ENCODE results near the gene AKAP14. TPM values are rescaled to one million over a fixed set of nuclear protein-coding genes. Genes with fewer than 3 reads are reported as not detected.
"Not testable (repeated sequence)": the region's sequence is repeated elsewhere in the genome, so short reads cannot be mapped to it uniquely, and the experiment has no call there.

AKAP14 gene
- total and polyA plus RNA-seq, 4 donors: 7.2 to 10.4 (median 7.7) TPM

DNA sequence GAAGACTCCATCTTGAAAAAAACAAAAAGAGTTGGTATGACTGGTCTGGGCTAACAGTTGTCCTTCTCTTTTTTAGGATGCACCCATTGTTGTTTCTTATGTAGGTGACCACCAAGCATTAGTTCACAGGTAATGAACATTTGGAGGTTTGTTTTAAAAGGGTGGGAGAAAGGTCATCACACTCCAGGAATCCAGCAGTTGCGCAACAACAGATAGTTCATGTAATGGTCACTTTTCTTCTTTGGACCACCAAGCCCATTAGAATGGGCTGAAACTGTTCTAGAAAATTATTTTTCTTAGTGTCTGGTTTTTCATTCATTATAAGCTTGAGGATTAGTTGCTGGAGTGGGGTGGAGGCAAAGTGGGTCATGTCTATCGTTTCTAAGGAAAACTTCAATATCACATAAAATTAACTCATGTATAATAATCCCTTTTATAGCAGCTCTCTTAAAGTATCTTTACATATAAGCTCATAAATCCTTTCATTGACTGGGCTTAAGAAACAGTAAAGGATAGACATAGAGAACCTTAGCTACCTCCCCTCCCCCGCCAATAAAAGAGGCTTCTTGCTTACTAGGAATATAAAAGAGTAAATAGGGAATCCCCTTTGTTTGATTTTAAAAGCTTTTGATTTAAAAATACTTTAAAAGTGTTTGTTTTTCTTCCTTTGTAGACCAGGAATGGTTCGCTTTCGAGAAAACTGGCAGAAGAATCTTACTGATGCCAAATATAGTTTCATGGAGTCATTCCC, 24.3 kb downstream of the AKAP14 start:
- H3K4me3 ChIP-seq: no peak overlapping the region
- no peak for DNase-seq
- TF ChIP-seq, protein P1, sequence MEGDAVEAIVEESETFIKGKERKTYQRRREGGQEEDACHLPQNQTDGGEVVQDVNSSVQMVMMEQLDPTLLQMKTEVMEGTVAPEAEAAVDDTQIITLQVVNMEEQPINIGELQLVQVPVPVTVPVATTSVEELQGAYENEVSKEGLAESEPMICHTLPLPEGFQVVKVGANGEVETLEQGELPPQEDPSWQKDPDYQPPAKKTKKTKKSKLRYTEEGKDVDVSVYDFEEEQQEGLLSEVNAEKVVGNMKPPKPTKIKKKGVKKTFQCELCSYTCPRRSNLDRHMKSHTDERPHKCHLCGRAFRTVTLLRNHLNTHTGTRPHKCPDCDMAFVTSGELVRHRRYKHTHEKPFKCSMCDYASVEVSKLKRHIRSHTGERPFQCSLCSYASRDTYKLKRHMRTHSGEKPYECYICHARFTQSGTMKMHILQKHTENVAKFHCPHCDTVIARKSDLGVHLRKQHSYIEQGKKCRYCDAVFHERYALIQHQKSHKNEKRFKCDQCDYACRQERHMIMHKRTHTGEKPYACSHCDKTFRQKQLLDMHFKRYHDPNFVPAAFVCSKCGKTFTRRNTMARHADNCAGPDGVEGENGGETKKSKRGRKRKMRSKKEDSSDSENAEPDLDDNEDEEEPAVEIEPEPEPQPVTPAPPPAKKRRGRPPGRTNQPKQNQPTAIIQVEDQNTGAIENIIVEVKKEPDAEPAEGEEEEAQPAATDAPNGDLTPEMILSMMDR (IDR thresholded peaks at IDR 0.05; ENCODE audit: control extremely low read depth, extremely low read depth): no peak
- H3K4me1 ChIP-seq (ENCODE audit: control insufficient read depth in 5 of 5, insufficient read depth in 5 of 5, low read length in 5 of 5): no peaks in the 10 kb centered on the region
- H3K9me3 ChIP-seq (ENCODE audit: control insufficient read depth in 4 of 4, insufficient read depth in 3 of 4, low read length in 3 of 4): no peaks in the 10 kb centered on the region
- no peaks in the 10 kb centered on the region for H3K27me3 ChIP-seq (ENCODE audit: control insufficient read depth in 3 of 3, insufficient read depth in 3 of 3, low read length in 2 of 3)
- H3K9ac ChIP-seq (ENCODE audit: insufficient read depth in 1 of 2, low read length in 2 of 2): no peak overlapping the region
- WGBS, 2 donors: 85 to 98% methylated on average over 5 of the region's 5 CpGs
- H3K36me3 ChIP-seq (ENCODE audit: control insufficient read depth in 4 of 4, insufficient read depth in 4 of 4, low read length in 4 of 4): no peaks in the 10 kb centered on the region
- no peak for ATAC-seq (ENCODE audit: insufficient read depth, low FRiP score)
- H3K27ac ChIP-seq (ENCODE audit: low read depth in 1 of 2, low read length in 1 of 2): no peak overlapping the region

DNA sequence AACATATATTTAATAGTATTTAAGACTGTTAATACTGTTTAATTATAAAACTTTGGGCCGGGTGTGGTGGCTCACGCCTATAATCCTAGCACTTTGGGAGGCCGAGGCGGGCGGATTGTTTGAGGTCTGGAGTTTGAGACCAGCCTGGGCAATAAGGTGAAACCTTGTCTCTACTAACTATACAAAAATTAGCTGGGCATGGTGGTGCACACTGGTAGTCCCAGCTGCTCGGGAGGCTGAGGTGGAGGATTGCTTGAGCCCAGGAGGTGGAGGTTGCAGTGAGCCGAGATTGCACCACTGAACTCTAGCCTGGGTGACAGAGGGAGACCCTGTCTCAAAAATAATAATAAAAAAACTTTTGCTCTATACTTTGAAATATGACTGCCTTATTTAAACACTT, 26.7 kb downstream of the AKAP14 start:
- 95 to 96% methylated on average over 5 to 7 of the region's 7 CpGs for WGBS, 2 donors

DNA sequence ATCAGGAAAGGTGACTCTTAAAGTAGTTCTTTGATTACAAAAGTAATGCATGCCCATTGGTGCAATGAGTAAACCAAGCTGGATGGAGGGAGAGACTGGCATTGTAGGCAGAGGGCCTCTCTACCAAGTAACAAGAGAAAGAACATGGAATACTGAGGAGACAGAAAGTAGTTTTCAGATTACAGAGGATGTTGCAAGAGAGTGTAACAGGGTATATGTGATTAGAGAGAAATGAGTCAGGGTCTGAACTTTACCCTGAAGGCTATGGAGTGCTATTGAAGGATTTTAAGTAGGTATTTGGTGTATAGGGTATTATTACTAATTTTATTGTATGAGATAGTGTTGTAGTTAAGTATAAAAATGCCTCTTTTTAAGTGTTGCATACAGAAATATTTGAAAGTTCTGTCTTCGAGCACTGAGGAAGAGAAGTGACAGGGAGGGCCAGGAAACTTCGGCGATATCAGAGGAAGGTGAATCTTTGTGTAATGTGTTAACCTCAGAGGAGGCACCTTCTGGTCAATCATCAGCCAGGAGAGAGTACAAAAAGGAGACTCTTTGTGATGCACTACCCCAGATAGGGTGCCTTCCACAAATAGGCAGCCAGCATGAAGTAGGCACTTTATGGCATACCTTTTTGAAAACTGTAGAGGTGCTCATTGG, 39.7 kb downstream of the AKAP14 start:
- H3K9me3 ChIP-seq (ENCODE audit: control insufficient read depth in 4 of 4, insufficient read depth in 3 of 4, low read length in 3 of 4): no peaks in the 10 kb centered on the region
- WGBS, 2 donors: 91 to 98% methylated on average over 3 of the region's 3 CpGs

More for the DNA sequence above, 26.7 kb downstream of the AKAP14 start:
- not testable (repeated sequence) for H3K27me3 ChIP-seq (ENCODE audit: control insufficient read depth in 3 of 3, insufficient read depth in 3 of 3, low read length in 2 of 3); H3K4me1 ChIP-seq (ENCODE audit: control insufficient read depth in 5 of 5, insufficient read depth in 5 of 5, low read length in 5 of 5); H3K9ac ChIP-seq (ENCODE audit: insufficient read depth in 1 of 2, low read length in 2 of 2); H3K36me3 ChIP-seq (ENCODE audit: control insufficient read depth in 4 of 4, insufficient read depth in 4 of 4, low read length in 4 of 4); H3K4me3 ChIP-seq; ATAC-seq (ENCODE audit: insufficient read depth, low FRiP score); DNase-seq; H3K9me3 ChIP-seq (ENCODE audit: control insufficient read depth in 4 of 4, insufficient read depth in 3 of 4, low read length in 3 of 4); H3K27ac ChIP-seq (ENCODE audit: low read depth in 1 of 2, low read length in 1 of 2)

DNA sequence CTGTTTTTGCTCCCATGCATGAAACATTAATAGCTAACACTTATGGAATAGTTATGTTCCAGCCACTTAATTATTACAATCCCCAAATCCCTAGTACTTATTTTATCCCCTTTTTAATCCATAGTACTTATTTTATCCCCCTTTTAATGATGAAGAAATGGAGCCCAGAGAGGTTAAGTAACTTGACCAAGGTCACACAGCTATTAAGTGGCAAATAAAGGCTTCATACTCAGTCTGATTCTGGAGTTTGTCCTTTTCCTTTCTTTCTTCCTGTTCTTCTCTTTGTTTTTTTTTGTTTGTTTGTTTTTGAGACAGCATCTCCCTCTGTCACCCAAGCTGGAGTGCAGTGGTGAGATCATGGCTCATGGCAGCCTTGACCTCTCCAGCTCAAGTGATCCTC, 45.6 kb downstream of the AKAP14 start:
- Histone ChIP-seq H3K36me3 (ENCODE audit: control insufficient read depth in 4 of 4, insufficient read depth in 4 of 4, low read length in 4 of 4) (no peaks in the 10 kb centered on the region), H3K9me3 (ENCODE audit: control insufficient read depth in 4 of 4, insufficient read depth in 3 of 4, low read length in 3 of 4) (no peaks in the 10 kb centered on the region), H3K27me3 (ENCODE audit: control insufficient read depth in 3 of 3, insufficient read depth in 3 of 3, low read length in 2 of 3) (no peaks in the 10 kb centered on the region), H3K4me3 (no peak overlapping the region), H3K27ac (ENCODE audit: low read depth in 1 of 2, low read length in 1 of 2) (no peak overlapping the region), H3K4me1 (ENCODE audit: control insufficient read depth in 5 of 5, insufficient read depth in 5 of 5, low read length in 5 of 5) (peaks cover 0 to 7% (median 0%) of the 10 kb centered on the region in 5 donors), H3K9ac (ENCODE audit: insufficient read depth in 1 of 2, low read length in 2 of 2) (no peak overlapping the region)
- DNase-seq (no peak), ATAC-seq (ENCODE audit: insufficient read depth, low FRiP score) (no peak)
- TF ChIP-seq, protein P1 (IDR thresholded peaks at IDR 0.05; ENCODE audit: control extremely low read depth, extremely low read depth): no peak

More for the DNA sequence above, 39.7 kb downstream of the AKAP14 start:
- H3K4me3 ChIP-seq: no peak overlapping the region
- H3K27ac ChIP-seq (ENCODE audit: low read depth in 1 of 2, low read length in 1 of 2): no peak overlapping the region
- TF ChIP-seq, protein P1 (IDR thresholded peaks at IDR 0.05; ENCODE audit: control extremely low read depth, extremely low read depth): no peak
- peaks cover 0 to 15% (median 9%) of the 10 kb centered on the region in 4 donors for H3K36me3 ChIP-seq (ENCODE audit: control insufficient read depth in 4 of 4, insufficient read depth in 4 of 4, low read length in 4 of 4)
- ATAC-seq (ENCODE audit: insufficient read depth, low FRiP score) (no peak), DNase-seq (no peak)
- no peaks in the 10 kb centered on the region for H3K27me3 ChIP-seq (ENCODE audit: control insufficient read depth in 3 of 3, insufficient read depth in 3 of 3, low read length in 2 of 3)
- no peaks in the 10 kb centered on the region for H3K4me1 ChIP-seq (ENCODE audit: control insufficient read depth in 5 of 5, insufficient read depth in 5 of 5, low read length in 5 of 5)
- H3K9ac ChIP-seq (ENCODE audit: insufficient read depth in 1 of 2, low read length in 2 of 2): no peak overlapping the region
